Endothelial cell of umbilical vein (primary cell): ENCODE measurements around the gene HDAC4.

Experiments
- EZH2 ChIP-seq: IDR thresholded peaks from 2 replicates; pipeline ENCODE4 v1.6.1; 2012; ENCODE audit warnings: borderline replicate concordance, low read depth, mild to moderate bottlenecking, moderate library complexity, low read length, inconsistent platforms; ENCODE audit not compliant: severe bottlenecking
- FOS ChIP-seq: IDR thresholded peaks from 2 replicates; pipeline ENCODE4 v1.6.1; 2011; ENCODE audit warnings: mild to moderate bottlenecking, low read length, moderate library complexity, borderline replicate concordance; ENCODE audit not compliant: insufficient read depth
- JUN ChIP-seq: IDR thresholded peaks from 2 replicates; pipeline ENCODE4 v1.6.1; 2011; ENCODE audit warnings: borderline replicate concordance, low read depth; ENCODE audit not compliant: insufficient read length, insufficient read depth
- MYC ChIP-seq: IDR thresholded peaks from one replicate; pipeline ENCODE4 v1.6.1; 2011; ENCODE audit warnings: mild to moderate bottlenecking, low read depth, low read length
- POLR2A ChIP-seq: IDR thresholded peaks from 2 replicates; pipeline ENCODE4 v1.6.1; 2012; ENCODE audit warnings: low read depth, mild to moderate bottlenecking, control low read depth, low read length
- POLR2AphosphoS5 ChIP-seq: IDR thresholded peaks from 2 replicates; pipeline ENCODE4 v1.6.1; 2012; ENCODE audit warnings: low read depth, mild to moderate bottlenecking, control low read depth, low read length, moderate library complexity; ENCODE audit not compliant: insufficient read depth
- TF ChIP-seq, protein P1 (sequence below), 2 donors: IDR thresholded peaks; 1 replicate in 1 of 2; 2 replicates in 1 of 2; pipeline ENCODE4 v1.5.1; 2011; ENCODE audit warnings: low read length in 2 of 2, mild to moderate bottlenecking in 2 of 2, moderate library complexity in 2 of 2, control low read depth in 1 of 2, inconsistent platforms in 1 of 2, low read depth in 1 of 2; ENCODE audit not compliant: insufficient read depth in 1 of 2; ENCODE audit errors: extremely low read depth in 1 of 2
- TF ChIP-seq, protein P2 (sequence below): IDR thresholded peaks from 2 replicates; pipeline ENCODE4 v1.6.1; 2011; ENCODE audit not compliant: insufficient read depth, insufficient read length

DNA sequence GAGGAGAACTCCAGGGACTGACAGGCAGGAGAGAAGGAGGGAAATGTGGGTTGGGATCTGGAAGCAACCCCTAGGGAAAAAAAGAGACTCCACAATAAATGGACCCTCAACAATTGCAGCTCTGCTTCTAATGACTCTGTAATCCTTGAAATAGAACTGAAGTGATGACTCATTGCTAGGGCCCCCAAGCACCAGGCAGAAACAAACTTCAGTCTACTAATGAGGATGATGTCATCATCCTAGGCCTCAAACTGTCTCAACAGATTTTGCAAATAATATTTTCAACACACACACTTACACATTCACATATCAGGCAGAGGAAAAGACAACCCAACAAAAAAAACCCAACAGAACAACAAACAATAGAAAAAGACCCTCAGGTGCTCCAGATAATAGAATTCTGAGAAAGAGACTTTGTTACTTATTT, 143.3 kb downstream of the HDAC4 start:
- no peak for TF ChIP-seq POLR2A
- TF ChIP-seq, protein P1, sequence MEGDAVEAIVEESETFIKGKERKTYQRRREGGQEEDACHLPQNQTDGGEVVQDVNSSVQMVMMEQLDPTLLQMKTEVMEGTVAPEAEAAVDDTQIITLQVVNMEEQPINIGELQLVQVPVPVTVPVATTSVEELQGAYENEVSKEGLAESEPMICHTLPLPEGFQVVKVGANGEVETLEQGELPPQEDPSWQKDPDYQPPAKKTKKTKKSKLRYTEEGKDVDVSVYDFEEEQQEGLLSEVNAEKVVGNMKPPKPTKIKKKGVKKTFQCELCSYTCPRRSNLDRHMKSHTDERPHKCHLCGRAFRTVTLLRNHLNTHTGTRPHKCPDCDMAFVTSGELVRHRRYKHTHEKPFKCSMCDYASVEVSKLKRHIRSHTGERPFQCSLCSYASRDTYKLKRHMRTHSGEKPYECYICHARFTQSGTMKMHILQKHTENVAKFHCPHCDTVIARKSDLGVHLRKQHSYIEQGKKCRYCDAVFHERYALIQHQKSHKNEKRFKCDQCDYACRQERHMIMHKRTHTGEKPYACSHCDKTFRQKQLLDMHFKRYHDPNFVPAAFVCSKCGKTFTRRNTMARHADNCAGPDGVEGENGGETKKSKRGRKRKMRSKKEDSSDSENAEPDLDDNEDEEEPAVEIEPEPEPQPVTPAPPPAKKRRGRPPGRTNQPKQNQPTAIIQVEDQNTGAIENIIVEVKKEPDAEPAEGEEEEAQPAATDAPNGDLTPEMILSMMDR (IDR thresholded peaks at IDR 0.05; ENCODE audit: extremely low read depth in 1 of 2, insufficient read depth in 1 of 2, low read depth in 1 of 2, low read length in 2 of 2) = no peak
- no peak for TF ChIP-seq POLR2AphosphoS5
- TF ChIP-seq, protein P2, sequence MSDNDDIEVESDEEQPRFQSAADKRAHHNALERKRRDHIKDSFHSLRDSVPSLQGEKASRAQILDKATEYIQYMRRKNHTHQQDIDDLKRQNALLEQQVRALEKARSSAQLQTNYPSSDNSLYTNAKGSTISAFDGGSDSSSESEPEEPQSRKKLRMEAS = no peak
- peak; percentile 96 for TF ChIP-seq JUN
- no peak for TF ChIP-seq MYC
- no peak for TF ChIP-seq EZH2
- TF ChIP-seq FOS = peak; percentile 89
